Smooth muscle cell of the brain vasculature (primary cell): ENCODE results near the gene GPD1L.

Source experiments
- DNase-seq: peaks from one replicate; pipeline ENCODE4 v3.0.0-alpha.2; 2012; ENCODE audit warnings: low read depth, low spot score

The GPD1L gene

DNA sequence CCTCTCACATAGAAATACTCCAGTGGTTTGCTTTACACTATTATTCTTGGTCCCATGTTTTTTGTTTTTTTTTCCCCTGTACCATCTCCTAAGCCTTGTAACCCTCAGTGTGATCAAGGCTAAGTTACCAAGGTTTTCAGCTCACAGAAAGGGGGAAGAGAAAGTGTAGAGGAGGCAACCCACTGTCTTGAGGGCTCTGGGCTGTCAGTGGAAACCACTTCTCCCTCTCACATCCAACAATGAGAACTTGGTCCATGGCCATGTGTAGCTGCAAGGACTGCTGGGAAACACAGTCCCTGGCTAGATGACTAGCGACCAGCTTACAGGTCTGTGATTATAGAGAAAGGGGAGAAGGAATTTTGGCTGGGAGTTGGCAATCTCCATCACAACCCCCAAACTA lies 30.3 kb downstream of the GPD1L start:
- no peak for DNase-seq

DNA sequence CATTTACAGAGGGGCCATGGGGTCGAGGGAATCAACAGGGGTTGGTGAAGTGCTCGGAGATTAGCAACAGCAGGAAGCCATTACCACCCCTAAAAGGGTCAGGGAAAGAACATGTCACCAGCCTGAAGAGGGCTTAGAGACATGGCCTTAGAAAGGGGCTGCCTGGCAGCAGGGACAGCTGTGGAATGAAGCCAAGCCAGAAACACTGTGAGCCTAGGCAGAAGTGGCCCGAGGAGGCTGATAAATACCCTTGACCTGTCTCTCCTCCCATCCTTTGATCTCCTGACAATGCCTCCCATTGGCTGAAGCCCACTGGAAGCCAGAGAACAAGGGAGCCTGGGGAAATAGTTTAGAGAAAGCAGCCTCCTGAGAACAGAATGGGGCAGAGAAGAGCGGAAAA lies 31.4 kb downstream of the GPD1L start:
- DNase-seq, result no peak

GRCh38 chr3:32138545-32139104 lies 32.2 kb downstream of the GPD1L start:
- no peak for DNase-seq

GRCh38 chr3:32140943-32141342 lies 34.5 kb downstream of the GPD1L start:
- no peak for DNase-seq

- peak; percentile 66 for DNase-seq
Observed at GRCh38 chr3:32143849-32144757, 37.7 kb downstream of the GPD1L start.

DNA sequence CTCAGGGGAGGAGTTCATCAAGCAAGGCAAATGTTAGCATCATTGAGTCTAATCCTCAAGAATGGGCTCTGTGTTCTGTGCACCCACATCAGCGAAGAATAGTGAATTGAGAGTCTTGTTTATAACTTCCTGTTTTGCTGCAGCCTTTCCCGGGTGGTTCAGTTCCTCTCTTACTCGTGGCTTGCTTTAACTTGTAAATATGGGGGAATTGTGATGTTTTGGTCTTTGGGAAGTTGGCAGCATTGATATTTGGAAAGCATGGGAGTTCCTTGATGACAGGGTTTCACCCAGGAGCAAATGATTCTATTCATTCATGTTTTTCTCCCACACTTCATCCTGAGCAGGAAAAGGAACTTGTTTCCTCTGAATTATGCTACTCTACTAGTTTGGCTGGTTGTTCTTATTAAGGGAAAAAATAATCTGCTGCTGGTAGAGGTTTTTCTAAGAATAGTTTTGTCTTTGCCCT lies 40.4 kb downstream of the GPD1L start:
- DNase-seq, result no peak

- DNase-seq, result no peak
Observed at GRCh38 chr3:32147509-32147908, 41.1 kb downstream of the GPD1L start.

- DNase-seq, result no peak
Observed at GRCh38 chr3:32147933-32148332, 41.5 kb downstream of the GPD1L start.

GRCh38 chr3:32148351-32148750 lies 41.9 kb downstream of the GPD1L start:
- DNase-seq, result no peak

- DNase-seq, result no peak
Observed at GRCh38 chr3:32153414-32154204, 47.2 kb downstream of the GPD1L start.

DNA sequence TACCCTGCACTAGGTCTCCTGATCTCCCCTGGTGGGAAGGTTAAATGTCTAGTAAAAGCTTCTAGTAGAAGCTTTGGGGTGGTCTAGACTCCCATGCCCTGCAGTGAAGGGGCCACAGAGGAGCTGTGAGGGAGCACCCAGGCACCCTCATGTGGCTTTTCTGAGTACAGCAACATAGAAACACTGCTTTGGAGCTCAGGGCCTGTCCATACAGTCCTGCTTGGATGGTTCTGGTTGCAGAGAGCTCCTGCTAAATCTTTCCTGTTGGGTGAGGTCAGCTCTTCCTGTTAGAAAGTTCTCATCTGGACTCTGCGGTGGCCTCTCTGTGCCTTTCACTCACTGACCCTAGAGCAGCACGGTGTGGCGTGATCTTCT lies 47.8 kb downstream of the GPD1L start:
- DNase-seq, result no peak

- no peak for DNase-seq
Observed at GRCh38 chr3:32155117-32155516, 48.7 kb downstream of the GPD1L start.

GRCh38 chr3:32157600-32158264 lies 51.3 kb downstream of the GPD1L start:
- DNase-seq, result no peak

- DNase-seq, result no peak
Observed at GRCh38 chr3:32160706-32161214, 54.3 kb downstream of the GPD1L start.

DNA sequence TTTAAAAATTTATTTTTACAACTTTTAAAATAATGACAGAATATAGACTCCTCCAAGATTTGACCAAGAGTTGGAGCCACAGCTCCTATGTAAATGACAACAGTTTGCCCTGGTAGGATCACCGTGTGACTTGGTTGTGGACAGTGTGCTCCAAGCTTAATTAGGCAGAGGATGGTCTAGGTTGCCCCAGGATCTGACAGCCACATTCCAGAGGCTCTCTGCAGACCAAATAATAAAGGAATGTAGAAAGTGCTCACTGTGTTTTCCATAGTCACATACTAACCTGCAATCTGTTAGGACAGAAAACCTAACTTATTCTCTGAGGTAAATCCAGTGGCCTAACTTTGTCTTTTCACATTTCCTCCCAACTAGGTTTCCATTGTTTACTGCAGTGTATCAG lies 59.0 kb downstream of the GPD1L start:
- no peak for DNase-seq

GRCh38 chr3:32166654-32167053 lies 60.2 kb downstream of the GPD1L start:
- no peak for DNase-seq

- no peak for DNase-seq
Observed at GRCh38 chr3:32172420-32172819, 66.0 kb downstream of the GPD1L start.

DNA sequence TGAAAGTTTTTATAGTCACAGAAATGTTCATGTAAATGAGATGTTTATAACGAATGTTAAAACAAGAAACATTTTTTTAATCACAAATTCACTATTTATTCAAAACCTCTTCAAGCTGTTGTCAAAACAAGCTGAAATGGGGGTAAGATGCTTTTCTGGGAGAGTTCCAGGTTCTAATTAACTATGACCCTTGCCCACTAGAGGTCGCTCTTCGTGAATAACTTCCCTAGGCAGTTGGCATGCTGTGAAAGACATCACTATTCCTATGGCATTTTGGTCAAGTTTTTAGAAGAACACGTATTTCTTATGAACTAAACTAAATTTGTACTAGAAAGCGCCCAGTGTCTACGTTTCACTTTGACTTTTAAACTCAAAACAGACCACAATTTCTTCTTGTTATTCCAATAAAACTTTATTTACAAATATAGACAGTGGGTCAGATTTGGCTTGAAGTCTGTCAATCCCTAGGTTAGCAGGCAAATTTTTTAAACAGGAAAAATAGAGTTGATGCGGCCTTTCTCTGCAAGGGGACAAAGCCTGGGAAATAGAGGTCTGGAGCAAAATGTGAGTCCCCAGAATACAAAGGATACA lies 69.3 kb downstream of the GPD1L start:
- DNase-seq, result peak; percentile 55

- no peak for DNase-seq
Observed at GRCh38 chr3:32176989-32177701, 70.7 kb downstream of the GPD1L start.

DNA sequence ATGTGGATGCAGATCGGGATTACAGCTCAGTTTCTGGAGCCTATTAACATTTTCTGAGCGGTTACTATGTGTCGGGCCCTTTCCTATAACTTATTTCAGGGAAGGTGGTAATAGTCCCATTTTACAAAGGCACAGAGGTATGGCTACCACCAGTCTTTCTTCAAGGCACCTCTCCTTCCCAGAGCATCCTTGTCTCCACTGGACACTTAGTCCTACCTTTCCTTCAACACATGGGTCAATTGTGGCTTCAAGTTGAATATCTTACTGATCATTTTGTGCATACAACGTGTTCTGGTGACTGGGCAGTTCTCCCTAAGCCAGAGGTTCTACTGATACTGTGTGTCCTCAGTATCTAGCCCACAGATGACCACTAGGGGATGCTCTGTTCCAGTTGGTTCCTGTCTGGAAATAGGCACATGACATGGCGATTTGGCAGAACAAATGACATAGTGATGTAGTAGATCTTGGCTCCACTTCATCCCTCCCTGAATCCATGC lies 71.3 kb downstream of the GPD1L start:
- peak; percentile 78 for DNase-seq
